Measurements from ENCODE around the gene NFATC1.
"Not testable (repeated sequence)": the region's sequence is repeated elsewhere in the genome, so short reads cannot be mapped to it uniquely, and the experiment has no call there.

The NFATC1 gene

GRCh38 chr18:79498662-79499061 lies 102.9 kb downstream of the NFATC1 start:
- no peak overlapping the region for H3K4me3 ChIP-seq (replicated peaks; ENCODE audit: low read depth, low read length)
- no peak for TF ChIP-seq CTCF (IDR thresholded peaks at IDR 0.05; ENCODE audit: low read depth, low read length, missing control alignments)
- DNase-seq (ENCODE audit: extremely low read depth, low read depth), result no peak

DNA sequence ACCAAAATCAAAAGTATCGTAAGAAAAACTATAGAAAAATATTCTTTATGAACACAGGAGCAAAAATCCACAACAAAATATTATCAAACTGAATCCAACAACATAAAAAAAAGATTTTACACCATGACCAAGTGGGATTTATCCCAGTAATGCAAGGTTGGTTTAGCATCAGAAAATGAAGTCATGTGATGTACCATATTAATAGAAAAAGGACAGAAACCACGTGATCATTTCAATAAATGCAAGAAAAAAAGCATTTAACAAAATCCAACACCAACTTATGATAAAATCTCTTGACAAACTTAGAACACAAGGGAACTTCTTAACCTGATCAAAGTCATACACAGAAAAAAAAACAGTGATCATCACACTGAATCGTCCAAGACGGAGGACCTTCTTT lies 105.3 kb downstream of the NFATC1 start:
- no peak for DNase-seq (ENCODE audit: extremely low read depth, low read depth)
- TF ChIP-seq CTCF (IDR thresholded peaks at IDR 0.05; ENCODE audit: low read depth, low read length, missing control alignments), result no peak
- H3K4me3 ChIP-seq (replicated peaks; ENCODE audit: low read depth, low read length), result no peak overlapping the region

DNA sequence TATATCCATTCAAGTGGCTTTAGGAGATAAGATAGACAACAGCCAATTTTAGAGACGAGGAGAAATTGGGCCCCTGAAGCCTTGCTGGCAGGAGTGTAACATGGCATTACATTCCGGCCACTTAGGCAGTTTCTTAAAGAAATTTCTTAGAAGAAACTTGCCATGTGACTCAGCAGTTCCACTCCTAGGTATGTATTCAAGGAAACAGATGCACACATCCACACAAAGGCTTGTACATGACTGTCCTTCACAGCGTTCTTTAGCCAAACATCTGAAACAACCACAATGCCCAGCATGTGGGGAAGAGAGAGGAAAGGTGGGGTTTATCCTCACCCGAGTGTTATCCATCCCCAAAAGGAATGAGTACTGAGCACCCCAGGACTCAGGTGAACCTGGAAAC lies 107.1 kb downstream of the NFATC1 start:
- H3K4me3 ChIP-seq (replicated peaks; ENCODE audit: low read depth, low read length), result no peak overlapping the region
- TF ChIP-seq CTCF (IDR thresholded peaks at IDR 0.05; ENCODE audit: low read depth, low read length, missing control alignments), result no peak
- no peak for DNase-seq (ENCODE audit: extremely low read depth, low read depth)

DNA sequence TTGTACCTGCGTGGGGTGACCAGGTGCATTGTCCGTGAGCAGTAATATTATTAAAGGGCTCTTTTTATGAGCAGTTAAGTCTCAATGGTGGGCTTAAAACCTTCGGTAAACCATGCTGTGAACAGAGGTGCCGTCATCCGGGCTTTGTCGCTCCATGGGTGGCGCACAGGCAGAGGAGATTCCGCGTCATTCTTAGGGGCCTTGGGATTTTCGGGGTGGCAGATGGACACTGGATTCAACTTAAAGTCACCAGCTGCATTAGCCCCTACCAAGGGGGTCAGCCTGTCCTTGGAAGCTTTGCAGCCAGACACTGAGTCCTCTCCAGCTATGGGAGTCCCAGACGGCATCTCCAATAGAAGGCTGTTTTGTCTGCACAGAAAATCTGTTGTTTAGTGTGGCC lies 107.7 kb downstream of the NFATC1 start:
- no peak for TF ChIP-seq CTCF (IDR thresholded peaks at IDR 0.05; ENCODE audit: low read depth, low read length, missing control alignments)
- no peak for DNase-seq (ENCODE audit: extremely low read depth, low read depth)
- H3K4me3 ChIP-seq (replicated peaks; ENCODE audit: low read depth, low read length), result no peak overlapping the region

- no peak overlapping the region for H3K4me3 ChIP-seq (replicated peaks; ENCODE audit: low read depth, low read length)
- TF ChIP-seq CTCF (IDR thresholded peaks at IDR 0.05; ENCODE audit: low read depth, low read length, missing control alignments), result no peak
These were observed 108.3 kb downstream of the NFATC1 start for GRCh38 chr18:79504034-79504433.

GRCh38 chr18:79504495-79504894 lies 108.8 kb downstream of the NFATC1 start:
- H3K4me3 ChIP-seq (replicated peaks; ENCODE audit: low read depth, low read length), result not testable (repeated sequence)

More at GRCh38 chr18:79504034-79504433, 108.3 kb downstream of the NFATC1 start:
- DNase-seq (ENCODE audit: extremely low read depth, low read depth), result no peak

DNA sequence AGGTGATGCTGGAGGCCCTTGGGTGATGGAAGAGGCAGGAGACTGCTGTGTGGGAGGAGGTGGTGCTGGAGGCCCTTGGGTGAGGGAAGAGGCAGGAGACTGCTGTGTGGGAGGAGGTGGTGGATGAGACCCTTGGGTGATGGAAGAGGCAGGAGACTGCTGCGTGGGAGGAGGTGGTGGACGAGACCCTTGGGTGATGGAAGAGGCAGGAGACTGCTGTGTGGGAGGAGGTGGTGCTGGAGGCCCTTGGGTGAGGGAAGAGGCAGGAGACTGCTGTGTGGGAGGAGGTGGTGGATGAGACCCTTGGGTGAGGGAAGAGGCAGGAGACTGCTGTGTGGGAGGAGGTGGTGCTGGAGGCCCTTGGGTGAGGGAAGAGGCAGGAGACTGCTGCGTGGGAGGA lies 109.7 kb downstream of the NFATC1 start:
- not testable (repeated sequence) for DNase-seq (ENCODE audit: extremely low read depth, low read depth); H3K4me3 ChIP-seq (replicated peaks; ENCODE audit: low read depth, low read length)

More at GRCh38 chr18:79504495-79504894, 108.8 kb downstream of the NFATC1 start:
- not testable (repeated sequence) for DNase-seq (ENCODE audit: extremely low read depth, low read depth)

DNA sequence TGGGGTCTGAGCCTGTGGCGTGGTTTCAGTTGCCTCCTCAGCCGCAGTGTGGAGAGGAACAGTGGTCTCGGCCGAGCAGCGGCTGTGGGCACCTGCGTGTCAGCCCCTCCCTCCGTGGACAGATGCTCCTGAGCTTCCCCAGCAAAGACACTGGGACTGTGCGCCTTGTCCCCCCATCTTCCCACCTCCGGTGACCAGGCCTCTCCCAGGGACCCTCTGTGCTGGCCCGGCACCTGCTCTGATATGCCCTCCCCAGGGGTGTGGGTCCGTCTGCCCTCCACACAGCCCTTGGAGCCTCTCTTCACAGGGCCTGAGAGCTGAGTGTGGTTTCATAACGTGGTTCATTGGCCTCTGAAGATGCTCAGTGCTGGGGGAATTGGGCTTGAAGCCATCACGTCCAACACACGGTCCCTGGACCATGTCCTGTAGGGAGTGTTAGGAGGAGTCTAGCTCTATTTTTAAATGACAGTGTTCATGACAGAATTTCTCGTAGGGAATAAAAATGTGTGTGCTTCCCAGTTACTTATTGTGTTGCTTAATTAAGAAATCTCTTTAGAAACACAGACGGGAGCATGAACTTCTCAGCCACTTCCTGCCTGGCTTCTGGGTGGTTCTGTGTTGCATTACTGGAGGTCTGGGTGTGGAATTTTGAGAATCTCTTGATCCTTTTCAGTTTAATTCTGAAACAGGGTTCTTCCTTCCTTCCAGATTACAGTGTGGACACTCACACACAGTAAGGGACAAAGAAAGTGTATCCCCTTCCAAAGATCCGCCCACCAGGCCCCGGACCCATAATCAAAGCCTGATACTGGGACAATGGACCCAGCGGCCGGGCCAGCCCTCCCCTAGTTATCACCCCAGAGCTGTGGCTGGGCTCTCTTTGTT lies 110.7 kb downstream of the NFATC1 start:
- no peak for TF ChIP-seq CTCF (IDR thresholded peaks at IDR 0.05; ENCODE audit: low read depth, low read length, missing control alignments)
- no peak overlapping the region for H3K4me3 ChIP-seq (replicated peaks; ENCODE audit: low read depth, low read length)
- no peak for DNase-seq (ENCODE audit: extremely low read depth, low read depth)

Measured in HFF-Myc (cell line).